ENCODE results near the gene TSHZ3. TPM values are rescaled to one million over a fixed set of nuclear protein-coding genes. Genes with fewer than 3 reads are reported as not detected.

Gene TSHZ3
- total and polyA plus RNA-seq, 9 of the 15 experiments (the other 6 are each of a cell fraction or from before 2014, with no cell fraction given): 0.03 to 0.13 (median 0.05) TPM; not detected in 5

- TF ChIP-seq FOXK2 (conservative IDR thresholded peaks at IDR 0.05 in 1 of 2, IDR thresholded peaks at IDR 0.05 in 1 of 2; ENCODE audit: low read depth in 2 of 2) (no peak), HMBOX1 (IDR thresholded peaks at IDR 0.05) (no peak), ZBTB34 (CRISPR knock-in tag; IDR thresholded peaks at IDR 0.05) (no peak), ZNF354B (CRISPR knock-in tag; IDR thresholded peaks at IDR 0.05) (no peak), JUND (IDR thresholded peaks at IDR 0.05; ENCODE audit: borderline replicate concordance, low read depth, low read length) (no peak), JUND (tag; IDR thresholded peaks at IDR 0.05; ENCODE audit: borderline replicate concordance, low read depth, low read length) (no peak), TCF7 (IDR thresholded peaks at IDR 0.05; ENCODE audit: borderline replicate concordance) (no peak), MTF1 (CRISPR knock-in tag; IDR thresholded peaks at IDR 0.05; ENCODE audit: borderline replicate concordance) (no peak), WHSC1 (IDR thresholded peaks at IDR 0.05; ENCODE audit: low read length) (no peak), ELF1 (tag; IDR thresholded peaks at IDR 0.05) (no peak), BRCA1 (IDR thresholded peaks at IDR 0.05) (no peak), BRCA1 (CRISPR knock-in tag; IDR thresholded peaks at IDR 0.05) (no peak), DNMT1 (IDR thresholded peaks at IDR 0.05) (no peak), ZNF740 (CRISPR knock-in tag; IDR thresholded peaks at IDR 0.05) (no peak), ZNF740 (tag; IDR thresholded peaks at IDR 0.05) (no peak), DPF2 (IDR thresholded peaks at IDR 0.05) (no peak), ZBTB33 (CRISPR knock-in tag; IDR thresholded peaks at IDR 0.05) (no peak), ATF6 (CRISPR knock-in tag; IDR thresholded peaks at IDR 0.05) (no peak)
- no peaks in the 10 kb centered on the region for H3K36me3 ChIP-seq (ENCODE audit: control insufficient read depth, insufficient read depth, low read length)
- no peaks in the 10 kb centered on the region for H3K9me1 ChIP-seq (ENCODE audit: control insufficient read depth, insufficient read depth, low read length)
- H2AFZ ChIP-seq (ENCODE audit: low read depth, low read length): no peak overlapping the region
- H3K9ac ChIP-seq (ENCODE audit: insufficient read depth in 1 of 2, low read depth in 2 of 2, low read length in 2 of 2): no peak overlapping the region
- BruUV-seq (replicated peaks): no TSS peak
- in situ Hi-C loops (cut with MboI): no loop called here
- no peaks in the 10 kb centered on the region for H3K79me2 ChIP-seq (ENCODE audit: control insufficient read depth, insufficient read depth, low read length)
- H3K27me3 ChIP-seq (ENCODE audit: control insufficient read depth in 2 of 2, insufficient read depth in 2 of 2, low read length in 2 of 2): peaks cover 24 to 45% of the 10 kb centered on the region in 2 experiments
- no peak overlapping the region for H3K4me2 ChIP-seq (ENCODE audit: insufficient read depth, low read length)
- H4K20me1 ChIP-seq (replicated peaks; ENCODE audit: control insufficient read depth, insufficient read depth, low read length): no peaks in the 10 kb centered on the region
- ChIA-PET POLR2A (interaction anchor here (0.5 kb wide), 1 partner anchor 21 kb away, joined by 3 read pairs; no protein-coding TSS in a partner anchor), CTCF (ENCODE audit: low intra/inter-chr PET ratio) (interaction anchor here (0.7 kb wide), 1 partner anchor 248 kb away, joined by 4 read pairs; no protein-coding TSS in a partner anchor)
- 10% methylated on average over 10 of the region's 10 CpGs for WGBS (ENCODE audit: insufficient coverage, low coverage, missing lambda C conversion rate)
- intact Hi-C loops (cut with micrococcal nuclease): no loop called here
- peaks cover 0 to 3% of the 10 kb centered on the region in 2 experiments; a peak in 2 of 5 replicates for H3K4me1 ChIP-seq (replicated peaks in 1 of 2; ENCODE audit: control insufficient read depth in 2 of 2, insufficient read depth in 2 of 2, low read length in 2 of 2)
- DNase-seq (ENCODE audit: extremely low read depth in 1 of 4, low spot score in 3 of 4) (no peak), ATAC-seq (no peak), FAIRE-seq (no peak)
- no peak overlapping the region for H3K4me3 ChIP-seq
- H3K9me3 ChIP-seq (replicated peaks; ENCODE audit: control insufficient read depth, insufficient read depth, low read depth, low read length): no peaks in the 10 kb centered on the region
- H3K27ac ChIP-seq (ENCODE audit: extremely low read depth, low read depth, low read length): no peak overlapping the region
Observed at GRCh38 chr19:31357315-31357673, 8.1 kb upstream of the TSHZ3 start.

Measured in K562 (cell line).